GM12801 (cell line): ENCODE results near the gene GORASP1.

Source experiments
- CTCF ChIP-seq: IDR thresholded peaks from one replicate; pipeline ENCODE4 v1.5.1; 2011; ENCODE audit warnings: control low read depth; ENCODE audit not compliant: insufficient read length; ENCODE audit errors: extremely low read depth

The GORASP1 gene

GRCh38 chr3:39088456-39088855 is 19.0 kb downstream of the GORASP1 start:
- TF ChIP-seq CTCF = no peak

DNA sequence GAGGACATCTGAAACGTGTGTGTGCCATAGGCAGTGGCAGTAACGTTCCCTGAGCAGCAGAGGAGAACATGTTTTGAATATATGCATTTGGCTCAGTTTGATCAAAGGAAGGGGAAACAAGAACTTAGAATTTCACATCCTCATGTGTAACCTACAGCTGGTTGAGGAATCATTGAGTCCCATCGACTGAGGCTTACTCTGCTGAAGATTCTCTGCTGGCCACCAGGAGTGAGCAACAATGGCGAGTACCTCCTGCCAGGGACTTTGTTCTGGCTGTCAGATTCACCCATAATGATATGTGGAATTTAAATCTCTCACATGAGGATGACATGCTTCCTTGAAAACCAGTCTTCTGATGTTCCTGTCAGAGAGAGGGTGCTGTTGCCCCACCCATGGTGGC is 21.3 kb downstream of the GORASP1 start:
- TF ChIP-seq CTCF = no peak

DNA sequence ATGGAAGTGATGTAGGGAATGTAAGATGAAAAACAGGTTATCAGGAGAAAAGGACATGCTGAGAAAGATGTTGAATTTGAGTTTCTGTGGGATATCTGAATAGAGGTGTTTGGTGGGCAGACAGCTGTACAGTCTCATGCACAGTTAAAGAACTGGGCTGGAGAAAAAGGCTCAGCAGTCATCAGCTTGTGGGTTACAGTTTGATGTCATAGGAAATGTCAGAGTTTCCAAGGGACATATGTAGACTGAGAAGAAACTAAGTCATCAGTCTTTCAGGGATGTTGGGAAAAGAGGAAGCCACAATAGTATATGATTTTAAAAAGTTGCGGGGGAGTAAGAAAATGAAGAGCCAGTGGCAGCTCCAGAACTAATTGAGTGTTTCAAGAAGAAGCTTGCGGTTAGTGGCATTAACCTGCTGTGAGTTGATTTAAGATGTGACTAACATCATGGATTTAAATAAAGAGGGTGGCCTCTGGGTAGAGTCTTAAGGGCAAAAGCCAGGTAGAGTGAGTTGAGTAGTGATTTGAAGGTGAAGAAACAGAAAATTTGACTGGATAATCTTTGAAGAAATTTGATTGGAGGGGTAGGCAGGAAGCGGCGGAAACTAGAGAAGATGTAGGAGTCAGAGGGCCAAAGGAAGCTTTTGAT is 24.6 kb downstream of the GORASP1 start:
- no peak for TF ChIP-seq CTCF

DNA sequence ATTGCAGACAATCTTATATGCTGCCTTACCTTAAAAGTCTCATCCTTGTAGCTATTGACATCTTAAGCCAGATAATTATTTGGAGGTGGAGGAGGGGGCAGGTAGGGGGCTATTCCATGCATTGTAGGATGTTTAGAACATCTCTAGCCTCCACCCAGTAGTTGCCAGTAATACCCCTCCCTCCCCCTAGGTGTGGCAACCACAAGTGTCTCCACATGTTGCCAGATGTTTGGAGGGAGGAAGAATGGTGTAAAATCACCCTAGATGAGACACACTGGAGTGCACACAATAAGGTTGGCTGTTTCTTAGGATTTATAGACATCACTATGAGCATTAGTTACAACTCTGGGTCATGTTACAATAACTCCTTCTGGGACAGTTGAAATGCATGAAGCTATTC is 27.4 kb downstream of the GORASP1 start:
- no peak for TF ChIP-seq CTCF

GRCh38 chr3:39079530-39079929 is 27.9 kb downstream of the GORASP1 start:
- no peak for TF ChIP-seq CTCF

DNA sequence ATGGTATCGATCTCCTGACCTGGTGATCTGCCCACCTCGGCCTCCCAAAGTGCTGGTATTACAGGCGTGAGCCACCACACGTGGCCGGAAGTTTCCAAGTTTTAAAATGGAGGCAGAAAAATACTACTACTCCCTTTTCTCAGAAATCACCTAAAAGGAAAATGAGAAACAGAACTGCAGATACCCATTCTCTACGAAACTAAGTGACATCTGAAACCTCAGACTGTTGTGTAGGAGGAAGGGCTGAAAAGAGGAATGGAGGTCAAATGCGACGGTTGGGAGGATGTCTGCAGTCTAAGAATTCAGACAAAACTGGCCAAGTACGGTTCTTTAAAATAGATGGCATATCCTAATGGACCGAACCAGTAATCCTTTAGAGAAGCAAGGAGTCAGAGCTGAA is 31.5 kb downstream of the GORASP1 start:
- no peak for TF ChIP-seq CTCF

DNA sequence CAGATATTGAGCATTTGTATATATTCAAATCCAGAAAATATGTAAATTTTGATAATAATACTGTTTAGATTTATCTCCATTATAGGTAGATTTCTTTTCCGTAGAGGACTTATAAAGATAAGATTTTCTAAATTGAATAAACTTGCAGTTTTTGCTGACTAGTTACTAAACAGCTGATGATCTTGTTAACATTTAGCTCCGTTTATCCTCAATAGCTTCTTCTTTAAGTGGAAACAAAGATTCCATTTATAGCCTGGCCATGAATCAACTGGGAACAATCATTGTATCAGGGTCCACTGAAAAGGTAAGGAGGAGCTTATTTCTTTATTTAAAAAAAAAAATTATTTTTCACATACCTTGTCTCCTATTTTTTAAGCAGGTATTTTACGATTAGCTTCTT is 38.9 kb downstream of the GORASP1 start:
- no peak for TF ChIP-seq CTCF
